Epithelial cell of umbilical artery (primary cell): ENCODE results near the gene CYP2B6. TPM values are rescaled to one million over a fixed set of nuclear protein-coding genes. Genes with fewer than 3 reads are reported as not detected.

Source experiments
- total RNA-seq: library from RNA; depleted of rRNA; stranded (reverse); fragments of >200 nt; gene quantifications from 2 replicates; pipeline ENCODE4 v1.2.3, GENCODE V29; 2014

CYP2B6 gene
- total RNA-seq = not detected in 2 replicates

DNA sequence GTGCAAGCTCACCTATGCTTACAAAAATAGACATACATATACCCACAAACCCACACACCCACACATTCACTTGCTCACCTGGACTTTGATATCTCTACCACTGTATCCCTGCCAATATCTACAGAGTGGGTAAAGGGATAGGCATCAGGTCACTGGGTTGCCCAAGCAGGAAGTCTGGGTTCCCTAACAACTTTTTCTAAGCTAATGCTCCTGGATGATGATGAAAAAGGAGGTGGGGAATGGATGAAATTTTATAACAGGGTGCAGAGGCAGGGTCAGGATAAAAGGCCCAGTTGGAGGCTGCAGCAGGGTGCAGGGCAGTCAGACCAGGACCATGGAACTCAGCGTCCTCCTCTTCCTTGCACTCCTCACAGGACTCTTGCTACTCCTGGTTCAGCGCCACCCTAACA is at the start of gene CYP2B6:
CYP2B6 (plus strand) TSS at position 311 of the 410 bp plus-strand sequence; CDS start at position 335, 24 bp downstream.

Other genes starting within 250 kb of the CYP2B6 start
- gene ACTMAP, start 240.8 kb upstream of the CYP2B6 start, total RNA-seq = under 0.01 and 0.65 TPM in 2 replicates
- gene SNRPA, start 240.1 kb upstream of the CYP2B6 start, total RNA-seq = 18.8 and 21.3 TPM in 2 replicates
- not detected in 2 replicates for gene MIA, start 215.8 kb upstream of the CYP2B6 start, total RNA-seq
- 11.4 and 11.6 TPM in 2 replicates for gene RAB4B, start 213.0 kb upstream of the CYP2B6 start, total RNA-seq
- gene EGLN2, start 192.1 kb upstream of the CYP2B6 start, total RNA-seq = 91.5 and 94.8 TPM in 2 replicates
- not detected in 2 replicates for gene CYP2A6, start 140.8 kb upstream of the CYP2B6 start, total RNA-seq
- gene CYP2A7, start 109.1 kb upstream of the CYP2B6 start, total RNA-seq = not detected in 2 replicates
- not detected in 2 replicates for gene CYP2A13, start 97.2 kb downstream of the CYP2B6 start, total RNA-seq
- gene CYP2F1, start 123.2 kb downstream of the CYP2B6 start, total RNA-seq = not detected in 2 replicates
- not detected in 2 replicates for gene CYP2S1, start 201.9 kb downstream of the CYP2B6 start, total RNA-seq
- 76.3 and 92.6 TPM in 2 replicates for gene AXL, start 227.9 kb downstream of the CYP2B6 start, total RNA-seq